Smooth muscle cell (in vitro differentiated cells): ENCODE measurements around the gene NME5. TPM values are rescaled to one million over a fixed set of nuclear protein-coding genes. Genes with fewer than 3 reads are reported as not detected.

Source experiments
- DNase-seq: peaks from one replicate; lab custom pipeline; 2025; ENCODE audit not compliant: unreplicated experiment; lab: John Stamatoyannopoulos, UW
- H2AFZ ChIP-seq: fragments of 200-600 bp; sonication (generic); 2 replicates; pipeline ENCODE4 v1.6.0; 2016; ENCODE audit warnings: antibody characterized with exemption, low read depth, mild to moderate bottlenecking
- H3F3A ChIP-seq: fragments of 200-600 bp; sonication (generic); 2 replicates; pipeline ENCODE4 v1.6.0; 2017; ENCODE audit warnings: antibody characterized with exemption, low read depth
- H3K27ac ChIP-seq: fragments of 200-600 bp; sonication (generic); 2 replicates; pipeline ENCODE4 v1.5.1; 2016; ENCODE audit warnings: low read depth, mild to moderate bottlenecking
- H3K27me3 ChIP-seq: fragments of 200-600 bp; sonication (generic); 2 replicates; pipeline ENCODE4 v1.6.1; 2016; ENCODE audit warnings: low read depth, mild to moderate bottlenecking
- H3K36me3 ChIP-seq: fragments of 200-600 bp; sonication (generic); 2 replicates; pipeline ENCODE4 v1.5.1; 2016; ENCODE audit warnings: low read depth
- H3K4me1 ChIP-seq: fragments of 200-600 bp; sonication (generic); 2 replicates; pipeline ENCODE4 v1.5.1; 2016; ENCODE audit warnings: low read depth
- H3K4me2 ChIP-seq: fragments of 200-600 bp; sonication (generic); 2 replicates; pipeline ENCODE4 v1.6.0; 2016; ENCODE audit warnings: mild to moderate bottlenecking
- H3K4me3 ChIP-seq: fragments of 200-600 bp; sonication (generic); 2 replicates; pipeline ENCODE4 v1.5.1; 2016; ENCODE audit warnings: mild to moderate bottlenecking
- H3K79me2 ChIP-seq: fragments of 200-600 bp; sonication (generic); 2 replicates; pipeline ENCODE4 v1.6.0; 2016; ENCODE audit warnings: low read depth, mild to moderate bottlenecking
- H3K9ac ChIP-seq: fragments of 200-600 bp; sonication (generic); 2 replicates; pipeline ENCODE4 v1.6.0; 2016; ENCODE audit warnings: low read depth
- H3K9me3 ChIP-seq: fragments of 200-600 bp; sonication (generic); replicated peaks from 2 replicates; pipeline ENCODE4 v1.5.1; 2016; ENCODE audit warnings: low read depth
- H4K20me1 ChIP-seq: fragments of 200-600 bp; sonication (generic); 2 replicates; pipeline ENCODE4 v1.6.0; 2016; ENCODE audit warnings: low read depth
- WGBS: methylation state at CpG from one replicate; pipeline ENCODE4 v1.1.7; 2016; ENCODE audit warnings: low lambda C conversion rate; 5-methylcytosine and 5-hydroxymethylcytosine counted together
- polyA plus RNA-seq: library from polyadenylated mRNA; unstranded; fragments of >200 nt; fragmentation: Nextera tagmentation; extraction: Ambion mirVana; gene quantifications from 2 replicates; pipeline ENCODE4 v1.2.1, GENCODE V29; 2016
- total RNA-seq: library from RNA; depleted of rRNA; stranded (reverse); fragments of >200 nt; gene quantifications from 2 replicates; pipeline ENCODE4 v1.2.3, GENCODE V29; 2014
- TF ChIP-seq, protein P1 (sequence below): fragments of 200-600 bp; sonication (generic); IDR thresholded peaks from 2 replicates; pipeline ENCODE4 v1.5.1; 2017; ENCODE audit warnings: borderline replicate concordance, mild to moderate bottlenecking, antibody characterized with exemption; ENCODE audit not compliant: insufficient read depth, poor library complexity, severe bottlenecking

Gene NME5
- total and polyA plus RNA-seq, 2 experiments from 2014 or later, result 1.2 to 2.7 TPM

DNA sequence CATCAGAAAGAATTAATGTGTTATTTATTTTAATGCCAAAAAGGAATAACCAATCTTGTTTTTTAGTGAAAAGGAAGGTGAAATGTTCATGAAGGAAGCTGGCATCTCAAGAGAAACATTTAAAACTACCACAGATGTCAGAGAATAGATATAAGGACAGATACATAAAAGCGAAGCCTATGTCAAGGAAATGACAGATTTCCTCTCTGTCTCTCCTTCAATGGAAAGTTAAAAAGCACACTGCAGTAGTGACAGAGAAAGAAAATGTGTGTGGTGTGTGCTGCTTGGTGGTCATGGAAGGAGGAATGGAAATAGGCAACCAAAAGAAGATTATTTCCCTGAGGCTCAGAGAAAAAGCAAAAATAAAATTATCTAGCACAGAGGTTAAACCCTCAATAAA, 46.2 kb downstream of the NME5 start:
- Histone ChIP-seq H3K9ac (no peak overlapping the region), H3K27ac (no peak overlapping the region), H2AFZ (no peak overlapping the region), H3F3A (no peaks in the 10 kb centered on the region), H3K9me3 (no peaks in the 10 kb centered on the region), H3K4me2 (no peak overlapping the region), H4K20me1 (no peaks in the 10 kb centered on the region), H3K36me3 (no peaks in the 10 kb centered on the region), H3K4me1 (no peaks in the 10 kb centered on the region), H3K27me3 (peaks cover 7% of the 10 kb centered on the region), H3K4me3 (no peak overlapping the region), H3K79me2 (no peaks in the 10 kb centered on the region)
- TF ChIP-seq, protein P1, sequence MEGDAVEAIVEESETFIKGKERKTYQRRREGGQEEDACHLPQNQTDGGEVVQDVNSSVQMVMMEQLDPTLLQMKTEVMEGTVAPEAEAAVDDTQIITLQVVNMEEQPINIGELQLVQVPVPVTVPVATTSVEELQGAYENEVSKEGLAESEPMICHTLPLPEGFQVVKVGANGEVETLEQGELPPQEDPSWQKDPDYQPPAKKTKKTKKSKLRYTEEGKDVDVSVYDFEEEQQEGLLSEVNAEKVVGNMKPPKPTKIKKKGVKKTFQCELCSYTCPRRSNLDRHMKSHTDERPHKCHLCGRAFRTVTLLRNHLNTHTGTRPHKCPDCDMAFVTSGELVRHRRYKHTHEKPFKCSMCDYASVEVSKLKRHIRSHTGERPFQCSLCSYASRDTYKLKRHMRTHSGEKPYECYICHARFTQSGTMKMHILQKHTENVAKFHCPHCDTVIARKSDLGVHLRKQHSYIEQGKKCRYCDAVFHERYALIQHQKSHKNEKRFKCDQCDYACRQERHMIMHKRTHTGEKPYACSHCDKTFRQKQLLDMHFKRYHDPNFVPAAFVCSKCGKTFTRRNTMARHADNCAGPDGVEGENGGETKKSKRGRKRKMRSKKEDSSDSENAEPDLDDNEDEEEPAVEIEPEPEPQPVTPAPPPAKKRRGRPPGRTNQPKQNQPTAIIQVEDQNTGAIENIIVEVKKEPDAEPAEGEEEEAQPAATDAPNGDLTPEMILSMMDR, result no peak
- DNase-seq, result no peak
- 68% methylated on average over 1 of the region's 1 CpG for WGBS

DNA sequence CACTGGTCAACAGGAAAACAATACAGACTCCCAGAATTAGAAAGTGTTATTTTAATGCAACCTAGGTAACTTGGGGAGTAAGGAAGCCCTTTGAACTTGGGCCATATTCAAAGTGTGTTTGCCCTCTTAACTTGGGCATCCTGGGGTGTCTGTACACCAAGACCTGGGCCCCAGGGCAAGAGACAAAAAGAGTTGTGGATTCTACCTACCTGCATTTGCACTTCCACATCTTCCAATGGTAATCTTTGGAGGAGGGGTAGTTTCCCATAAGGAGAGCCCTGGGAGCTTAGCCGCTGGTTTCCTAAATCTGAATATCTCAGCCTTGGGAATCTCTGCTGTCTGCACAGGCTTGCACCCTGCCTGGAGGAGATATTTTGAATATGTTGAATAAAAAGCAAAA, 46.9 kb downstream of the NME5 start:
- Histone ChIP-seq H3K4me2 (no peak overlapping the region), H3K27ac (no peak overlapping the region), H2AFZ (no peak overlapping the region), H4K20me1 (no peaks in the 10 kb centered on the region), H3F3A (no peaks in the 10 kb centered on the region), H3K9ac (no peak overlapping the region), H3K9me3 (no peaks in the 10 kb centered on the region), H3K36me3 (no peaks in the 10 kb centered on the region), H3K27me3 (peaks cover 7% of the 10 kb centered on the region), H3K4me1 (no peaks in the 10 kb centered on the region), H3K79me2 (no peaks in the 10 kb centered on the region), H3K4me3 (no peak overlapping the region)
- DNase-seq, result no peak
- TF ChIP-seq, protein P1, result no peak
- 40% methylated on average over 1 of the region's 1 CpG for WGBS

DNA sequence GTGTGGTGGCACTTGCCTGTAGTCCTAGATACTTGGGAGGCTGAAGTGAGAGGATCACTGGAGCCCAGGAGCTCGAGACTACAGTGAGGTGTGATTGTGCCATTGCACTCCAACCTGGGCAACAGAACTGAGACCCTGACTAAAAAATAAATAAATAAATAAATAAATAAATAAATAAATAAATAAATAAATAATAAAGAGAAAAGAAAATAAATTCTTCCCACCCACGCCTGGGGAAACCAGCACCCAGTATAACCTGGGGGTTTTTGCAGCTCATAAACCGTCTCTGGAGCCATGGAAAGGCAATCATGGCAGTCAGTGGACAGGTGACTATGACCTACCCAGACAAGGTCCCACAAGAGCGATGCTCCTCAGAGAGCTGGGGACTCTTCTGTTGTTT, 47.5 kb downstream of the NME5 start:
- Histone ChIP-seq H3K4me3 (no peak overlapping the region), H3K36me3 (no peaks in the 10 kb centered on the region), H3K79me2 (no peaks in the 10 kb centered on the region), H3K4me1 (no peaks in the 10 kb centered on the region), H3K27ac (no peak overlapping the region), H2AFZ (no peak overlapping the region), H3K9me3 (no peaks in the 10 kb centered on the region), H3K27me3 (peaks cover 7% of the 10 kb centered on the region), H4K20me1 (no peaks in the 10 kb centered on the region), H3K9ac (no peak overlapping the region), H3F3A (no peaks in the 10 kb centered on the region), H3K4me2 (no peak overlapping the region)
- 87% methylated on average over 4 of the region's 4 CpGs for WGBS
- no peak for DNase-seq
- TF ChIP-seq, protein P1, result no peak

DNA sequence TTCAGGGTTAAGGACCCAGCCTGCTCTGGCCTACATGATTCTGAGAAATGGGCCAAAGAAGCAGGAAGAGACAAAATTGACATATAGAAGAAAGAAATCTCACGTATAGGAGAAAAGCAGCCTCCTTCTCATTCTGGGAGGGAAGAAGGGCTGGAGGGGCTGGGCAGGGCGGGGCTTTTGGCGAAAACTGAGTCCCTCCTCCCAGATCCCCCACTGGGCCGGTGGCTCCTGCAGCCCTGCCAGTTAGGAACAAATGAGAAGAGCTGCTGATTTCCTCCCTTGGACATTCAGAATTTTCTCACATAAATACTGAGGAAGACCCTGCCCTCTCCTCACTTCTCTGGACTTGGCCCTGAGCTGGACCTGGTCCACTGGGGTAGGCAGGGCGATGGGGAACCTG, 55.5 kb downstream of the NME5 start, which contains the start of gene WNT8A:
TSS of gene WNT8A (plus strand) at position 332 of the 400 bp plus-strand sequence. CDS start 95 bp downstream, outside the sequence.
- Histone ChIP-seq H3K27ac (no peak within 1 kb of the TSS), H3K9ac (no peak within 1 kb of the TSS), H2AFZ (no peak within 1 kb of the TSS), H3K9me3 (no peaks in the 10 kb centered on the region), H3K79me2 (no peaks in the 10 kb centered on the region), H4K20me1 (no peaks in the 10 kb centered on the region), H3K4me2 (no peak within 1 kb of the TSS), H3K4me3 (no peak within 1 kb of the TSS), H3K27me3 (no peaks in the 10 kb centered on the region), H3K4me1 (peaks cover 2% of the 10 kb centered on the region), H3K36me3 (no peaks in the 10 kb centered on the region), H3F3A (no peaks in the 10 kb centered on the region)
- 51% methylated on average over 5 of the region's 5 CpGs for WGBS
- TF ChIP-seq, protein P1, result no peak
- DNase-seq, result no peak
